Hematopoietic multipotent progenitor cell treated with erythropoietin and hydrocortisone succinate and interleukin-3 and kit ligand, for 15 days (in vitro differentiated cells): ENCODE measurements around the gene C6orf15.
"Not testable (repeated sequence)": the region's sequence is repeated elsewhere in the genome, so short reads cannot be mapped to it uniquely, and the experiment has no call there.

Experiments used
- DNase-seq: peaks from one replicate; pipeline ENCODE4 v3.0.0-alpha.2; 2015; ENCODE audit warnings: low spot score

Gene C6orf15

DNA sequence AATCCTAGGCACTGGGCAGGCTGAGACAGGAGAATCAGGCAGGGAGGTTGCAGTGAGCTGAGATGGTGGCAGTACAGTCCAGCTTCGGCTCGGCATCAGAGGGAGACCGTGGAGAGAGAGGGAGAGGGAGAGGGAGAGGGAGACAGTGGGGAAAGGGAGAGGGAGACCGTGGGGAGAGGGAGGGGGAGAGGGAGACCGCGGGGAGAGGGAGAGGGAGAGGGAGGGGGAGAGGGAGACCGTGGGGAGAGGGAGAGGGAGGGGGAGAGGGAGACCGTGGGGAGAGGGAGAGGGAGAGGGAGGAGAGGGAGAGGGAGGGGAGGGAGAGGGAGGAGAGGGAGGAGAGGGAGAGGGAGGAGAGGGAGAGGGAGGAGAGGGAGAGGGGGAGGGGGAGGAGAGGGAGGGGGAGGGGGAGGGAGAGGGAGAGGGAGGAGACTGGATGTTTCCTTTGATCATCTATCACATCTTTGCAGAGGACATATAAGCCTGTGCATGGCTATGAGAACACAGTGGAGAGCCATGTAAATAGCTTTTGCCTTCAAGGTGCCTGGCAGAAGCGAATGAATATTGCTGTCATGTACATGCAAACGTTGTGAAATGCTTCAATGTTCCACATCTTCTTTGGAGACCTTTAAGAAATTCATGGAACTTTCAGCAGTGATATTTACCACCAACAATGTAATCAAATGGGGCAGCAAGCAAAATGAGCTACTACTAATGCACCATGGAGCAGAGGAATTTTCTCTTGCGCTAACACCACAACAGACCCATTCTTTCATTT is 44.3 kb downstream of the C6orf15 start:
- DNase-seq, result not testable (repeated sequence)

DNA sequence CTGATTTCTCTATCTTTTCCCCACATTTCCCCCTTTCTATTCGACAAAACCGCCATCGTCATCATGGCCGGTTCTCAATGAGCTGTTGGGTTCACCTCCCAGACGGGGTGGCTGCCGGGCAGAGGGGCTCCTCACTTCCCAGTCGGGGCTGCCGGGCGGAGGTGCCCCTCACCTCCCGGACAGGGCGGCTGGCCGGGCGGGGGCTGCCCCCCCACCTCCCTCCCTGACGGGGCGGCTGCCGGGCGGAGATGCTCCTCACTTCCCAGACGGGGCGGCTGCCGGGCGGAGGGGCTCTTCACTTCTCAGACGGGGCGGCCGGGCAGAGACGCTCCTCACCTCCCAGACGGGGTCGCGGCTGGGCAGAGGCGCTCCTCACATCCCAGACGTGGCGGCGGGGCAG is 45.3 kb downstream of the C6orf15 start:
- not testable (repeated sequence) for DNase-seq

DNA sequence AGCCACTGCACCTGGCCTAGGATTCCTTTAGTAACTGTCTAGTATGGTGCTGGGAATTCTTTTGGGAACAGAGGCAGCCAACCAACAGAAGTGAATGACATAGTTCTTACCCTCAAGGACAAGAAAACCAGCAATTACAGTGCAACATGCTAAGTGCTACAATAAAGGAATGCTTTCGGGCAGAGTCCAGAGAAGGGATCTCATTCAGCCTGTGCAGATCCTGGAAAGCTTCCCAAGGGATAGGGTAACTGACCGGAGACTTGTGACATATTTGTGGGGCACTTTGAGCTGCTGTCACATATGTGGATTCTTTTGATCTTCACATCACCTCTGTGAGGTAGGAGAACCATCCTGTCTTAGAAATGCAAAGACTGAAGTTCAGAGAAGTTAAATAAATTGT is 46.8 kb downstream of the C6orf15 start:
- no peak for DNase-seq

DNA sequence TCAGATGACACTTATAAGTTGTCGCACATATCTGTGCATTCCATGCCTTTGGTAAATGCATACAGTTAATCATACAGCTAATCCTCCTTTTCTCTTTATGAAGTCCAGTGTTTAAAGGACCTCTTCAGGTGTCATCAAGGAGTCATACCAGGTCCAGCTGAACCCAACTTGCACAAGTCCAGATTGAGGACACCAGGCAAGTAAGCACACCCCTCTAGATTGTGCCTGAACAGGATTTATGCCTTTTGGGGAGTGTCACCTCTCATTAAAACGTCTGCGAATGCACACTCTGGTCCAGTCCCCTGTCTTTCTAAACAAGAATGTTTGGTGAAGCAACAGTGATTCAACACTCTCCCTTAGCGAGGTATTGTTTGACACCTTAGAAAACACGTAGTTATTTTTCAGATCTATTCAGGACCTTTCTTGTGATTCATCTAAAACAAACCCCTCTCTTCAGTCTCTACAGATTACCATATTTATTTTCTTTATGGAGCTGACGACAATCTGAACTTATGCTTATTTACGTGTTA is 48.4 kb downstream of the C6orf15 start:
- no peak for DNase-seq
